ENCODE measurements around the gene ETS1.

DNA sequence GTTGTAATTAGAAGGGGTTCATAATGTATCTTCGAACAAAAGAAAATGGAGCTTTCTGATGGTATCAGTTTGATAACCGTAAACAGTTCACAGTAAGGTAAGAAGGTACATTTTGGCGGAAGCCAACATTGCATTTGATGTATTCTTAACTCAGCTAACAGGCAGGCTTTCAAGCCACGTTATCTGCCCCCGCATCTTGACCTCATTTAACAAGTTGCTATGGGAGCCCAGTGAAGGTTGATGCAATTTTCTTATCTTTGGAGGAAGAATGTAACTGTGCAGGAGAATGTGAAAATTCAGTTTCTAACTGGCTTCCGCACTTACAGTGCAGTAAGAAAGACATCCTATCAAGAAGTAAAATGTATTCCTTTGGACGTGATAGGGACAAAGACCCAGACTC, 110.6 kb downstream of the ETS1 start:
- TF ChIP-seq, protein P1, sequence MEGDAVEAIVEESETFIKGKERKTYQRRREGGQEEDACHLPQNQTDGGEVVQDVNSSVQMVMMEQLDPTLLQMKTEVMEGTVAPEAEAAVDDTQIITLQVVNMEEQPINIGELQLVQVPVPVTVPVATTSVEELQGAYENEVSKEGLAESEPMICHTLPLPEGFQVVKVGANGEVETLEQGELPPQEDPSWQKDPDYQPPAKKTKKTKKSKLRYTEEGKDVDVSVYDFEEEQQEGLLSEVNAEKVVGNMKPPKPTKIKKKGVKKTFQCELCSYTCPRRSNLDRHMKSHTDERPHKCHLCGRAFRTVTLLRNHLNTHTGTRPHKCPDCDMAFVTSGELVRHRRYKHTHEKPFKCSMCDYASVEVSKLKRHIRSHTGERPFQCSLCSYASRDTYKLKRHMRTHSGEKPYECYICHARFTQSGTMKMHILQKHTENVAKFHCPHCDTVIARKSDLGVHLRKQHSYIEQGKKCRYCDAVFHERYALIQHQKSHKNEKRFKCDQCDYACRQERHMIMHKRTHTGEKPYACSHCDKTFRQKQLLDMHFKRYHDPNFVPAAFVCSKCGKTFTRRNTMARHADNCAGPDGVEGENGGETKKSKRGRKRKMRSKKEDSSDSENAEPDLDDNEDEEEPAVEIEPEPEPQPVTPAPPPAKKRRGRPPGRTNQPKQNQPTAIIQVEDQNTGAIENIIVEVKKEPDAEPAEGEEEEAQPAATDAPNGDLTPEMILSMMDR (IDR thresholded peaks at IDR 0.05; ENCODE audit: low read depth, low read length), result no peak
- TF ChIP-seq EZH2phosphoT487 (IDR thresholded peaks at IDR 0.05; ENCODE audit: low read depth), result no peak
